Endothelial cell of hepatic sinusoid (primary cell): ENCODE results near the gene C19orf73.

ENCODE experiments used
- in situ Hi-C: cut with HindIII; loops from 2 replicates; pipeline ENCODE4 v1.10.0; 2017; ENCODE audit warnings: low sequenced_read_pairs

The C19orf73 gene

GRCh38 chr19:49071860-49072547 is 46.9 kb downstream of the C19orf73 start:
- in situ Hi-C loops, result no loop called here

DNA sequence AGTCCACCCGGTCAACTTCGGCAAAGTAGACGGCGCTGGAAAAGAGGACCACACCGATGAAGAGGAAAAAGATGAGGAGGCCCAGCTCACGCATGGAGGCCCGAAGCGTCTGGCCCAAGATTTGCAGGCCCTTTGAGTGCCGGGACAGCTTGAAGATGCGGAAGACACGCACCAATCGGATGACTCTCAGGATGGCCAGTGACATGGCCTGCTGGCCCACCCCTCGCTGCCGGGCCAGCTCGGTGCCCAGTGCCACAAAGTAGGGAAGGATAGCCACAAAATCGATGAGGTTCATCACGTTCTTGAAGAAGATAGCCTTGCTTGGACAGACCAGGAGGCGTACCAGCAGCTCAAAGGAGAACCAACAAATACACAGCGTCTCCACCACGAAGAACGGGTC is 48.5 kb downstream of the C19orf73 start:
- in situ Hi-C loops, result no loop called here

GRCh38 chr19:49069026-49069425 is 49.9 kb downstream of the C19orf73 start:
- in situ Hi-C loops, result no loop called here
